HepG2 (cell line): Measurements from ENCODE around the gene STAM. TPM values are rescaled to one million over a fixed set of nuclear protein-coding genes. Genes with fewer than 3 reads are reported as not detected.

ENCODE experiments used
- ATAC-seq: fragments of 200-7000 bp; cut with Tn5 transposase; 3 replicates; pipeline ENCODE4 v1.9.1; 2020; ENCODE audit warnings: mild to moderate bottlenecking, moderate library complexity
- BruUV-seq: library from RNA; stranded (reverse); fragments of 400-500 nt; replicated peaks from 2 replicates; lab custom pipeline; 2021; lab: Mats Ljungman, UMichigan
- CTCF ChIA-PET: fragments of 300-600 bp; formaldehyde crosslinking; extraction: SDS; loops from one replicate; lab custom pipeline; 2021; ENCODE audit warnings: low total read pairs, inconsistent platforms, low intra/inter-chr PET ratio; lab: Yijun Ruan, JAX
- POLR2A ChIA-PET: fragments of 350-600 bp; sonication (Branson Sonifier 250); formaldehyde crosslinking; loops from one replicate; lab custom pipeline; 2020; ENCODE audit warnings: antibody characterized with exemption, inconsistent platforms; lab: Yijun Ruan, JAX
- DNase-seq: peaks from one replicate; pipeline ENCODE4 v3.0.0-alpha.2; 2015; ENCODE audit warnings: low spot score
- FAIRE-seq: peaks from 3 replicates; lab custom pipeline; 2011; peaks lifted over from hg19 to GRCh38; lab: Jason Lieb, UNC
- H2AFZ ChIP-seq: one replicate; pipeline ENCODE4 v1.6.1; 2011; ENCODE audit warnings: low read length, inconsistent platforms
- H3K27ac ChIP-seq: fragments of 300-600 bp; 3 replicates; pipeline ENCODE4 v1.8.0; 2011; ENCODE audit warnings: mixed run types, mild to moderate bottlenecking, mixed read lengths, low read length, inconsistent platforms; ENCODE audit not compliant: insufficient read depth; ENCODE audit errors: extremely low read length
- H3K27me3 ChIP-seq, 2 experiments: fragments of 200-600 bp in 1 of 2; 2 replicates in 1 of 2; 3 replicates in 1 of 2; pipeline versions ENCODE4 v1.6.0 to v1.8.0; 2011; ENCODE audit warnings: low read length in 2 of 2, mild to moderate bottlenecking in 2 of 2, moderate library complexity in 2 of 2, inconsistent platforms in 1 of 2; ENCODE audit not compliant: insufficient read depth in 2 of 2, control insufficient read depth in 1 of 2
- H3K36me3 ChIP-seq, 2 experiments: fragments of 200-600 bp in 1 of 2; replicated peaks in 1 of 2; 2 replicates in 1 of 2; 3 replicates in 1 of 2; pipeline versions ENCODE4 v1.5.1 to v1.8.0; 2011; ENCODE audit warnings: low read length in 2 of 2, inconsistent platforms in 1 of 2; ENCODE audit not compliant: insufficient read depth in 2 of 2, control insufficient read depth in 1 of 2
- H3K4me1 ChIP-seq: 2 replicates; pipeline ENCODE4 v1.5.1; 2012; ENCODE audit warnings: low read length, inconsistent platforms; ENCODE audit not compliant: insufficient read depth
- H3K4me2 ChIP-seq: 2 replicates; pipeline ENCODE4 v1.6.0; 2011; ENCODE audit warnings: low read depth, low read length, inconsistent platforms
- H3K4me3 ChIP-seq, 3 experiments: fragments of 200-600 bp in 1 of 3; sonication (generic), shearing (Covaris generic) in 1 of 3; replicated peaks in 1 of 3; 2 replicates each; pipeline ENCODE4 v1.5.1; 2011 to 2016; ENCODE audit warnings: low read length in 3 of 3, inconsistent platforms in 2 of 3, low read depth in 2 of 3, mild to moderate bottlenecking in 2 of 3, control low read depth in 1 of 3, mixed read lengths in 1 of 3; ENCODE audit not compliant: insufficient read depth in 1 of 3
- H3K79me2 ChIP-seq: one replicate; pipeline ENCODE4 v1.6.1; 2011; ENCODE audit warnings: low read length, inconsistent platforms; ENCODE audit not compliant: insufficient read depth
- H3K9ac ChIP-seq: 2 replicates; pipeline ENCODE4 v1.6.0; 2011; ENCODE audit warnings: mild to moderate bottlenecking, low read depth, low read length, inconsistent platforms; ENCODE audit not compliant: insufficient read depth
- H3K9me3 ChIP-seq: 2 replicates; pipeline ENCODE4 v1.5.1; 2012; ENCODE audit warnings: mild to moderate bottlenecking, low read length
- H4K20me1 ChIP-seq: 2 replicates; pipeline ENCODE4 v1.6.0; 2011; ENCODE audit warnings: inconsistent platforms, mild to moderate bottlenecking, low read length, moderate library complexity; ENCODE audit not compliant: insufficient read depth
- GATAD2A ChIP-seq: IDR thresholded peaks from 2 replicates; pipeline ENCODE4 v1.6.1; 2016
- PLRG1 ChIP-seq: fragments of 450-650 bp; conservative IDR thresholded peaks from 2 replicates; pipeline ENCODE4 v1.6.1; 2016
- RAD51 ChIP-seq: fragments of 450-650 bp; IDR thresholded peaks from 2 replicates; pipeline ENCODE4 v1.6.1; 2016; ENCODE audit warnings: borderline replicate concordance
- RARG ChIP-seq: sonication (generic); formaldehyde crosslinking; IDR thresholded peaks from 2 replicates; pipeline ENCODE4 v1.4.0; 2020; ENCODE audit warnings: low read depth, mild to moderate bottlenecking, missing genetic modification reagents
- YY1 ChIP-seq: IDR thresholded peaks from 2 replicates; pipeline ENCODE4 v1.6.1; 2011; ENCODE audit warnings: low read length, low read depth, moderate library complexity, mild to moderate bottlenecking; ENCODE audit not compliant: insufficient read depth, insufficient replicate concordance
- ZNF335 ChIP-seq: sonication (generic); formaldehyde crosslinking; IDR thresholded peaks from 2 replicates; pipeline ENCODE4 v1.4.0; 2020; ENCODE audit warnings: missing genetic modification reagents
- ZNF569 ChIP-seq: sonication (generic); formaldehyde crosslinking; IDR thresholded peaks from 2 replicates; pipeline ENCODE4 v1.5.0; 2020; ENCODE audit warnings: mild to moderate bottlenecking, missing genetic modification reagents, moderate library complexity, borderline replicate concordance
- ZNF660 ChIP-seq: sonication (generic); formaldehyde crosslinking; IDR thresholded peaks from 2 replicates; pipeline ENCODE4 v1.5.1; 2020; ENCODE audit warnings: mild to moderate bottlenecking, low read depth, missing genetic modification reagents, borderline replicate concordance
- WGBS: methylation state at CpG from one replicate; pipeline ENCODE4 v1.1.6; 2017; ENCODE audit warnings: low lambda C conversion rate; 5-methylcytosine and 5-hydroxymethylcytosine counted together
- in situ Hi-C: cut with HindIII; loops from 2 replicates; pipeline ENCODE4 v1.10.0; 2017; ENCODE audit warnings: low pct_unique_long_range_greater_than_20kb; ENCODE audit not compliant: extremely low pct_ligation_motif_present
- intact Hi-C: fragments of 100-400 bp; cut with micrococcal nuclease; formaldehyde crosslinking; loops from one replicate; pipeline ENCODE4 v1.10.0; 2022; ENCODE audit not compliant: unreplicated experiment
- polyA plus RNA-seq, 8 experiments: library from polyadenylated mRNA; depleted of rRNA in 3 of 8; stranded (reverse) in 7 of 8; unstranded in 1 of 8; fragments of >200 nt; fragmentation: Illumina TruSeq in 4 of 8; extraction: Trizol in 4 of 8; gene quantifications; 2 replicates each; pipeline versions ENCODE4 v1.2.1 to v1.2.3, GENCODE V29; 2011 to 2016; ENCODE audit warnings: low read depth in 4 of 8, missing spikeins in 1 of 8, mixed read lengths in 1 of 8; ENCODE audit not compliant: insufficient read depth in 1 of 8
- total RNA-seq, 5 experiments: library from RNA; depleted of rRNA; stranded (reverse); fragments of >200 nt; fragmentation: Illumina TruSeq; extraction: Trizol; gene quantifications; 2 replicates each; pipeline ENCODE4 v1.2.3, GENCODE V29; 2016; ENCODE audit warnings: low read depth in 1 of 5
- TF ChIP-seq, protein P1 (sequence below): IDR thresholded peaks from 2 replicates; pipeline ENCODE4 v1.6.1; 2012; ENCODE audit warnings: low read depth, low read length, improper control_type of control experiment
- TF ChIP-seq, protein P2 (sequence below): sonication (generic); formaldehyde crosslinking; IDR thresholded peaks from 2 replicates; pipeline ENCODE4 v1.8.1; 2022; ENCODE audit warnings: mild to moderate bottlenecking, missing genetic modification reagents

Gene STAM
- total and polyA plus RNA-seq, 2 of the 13 experiments (the other 11 are each of a cell fraction or from before 2014, with no cell fraction given), result 19.5 to 25.1 TPM

DNA sequence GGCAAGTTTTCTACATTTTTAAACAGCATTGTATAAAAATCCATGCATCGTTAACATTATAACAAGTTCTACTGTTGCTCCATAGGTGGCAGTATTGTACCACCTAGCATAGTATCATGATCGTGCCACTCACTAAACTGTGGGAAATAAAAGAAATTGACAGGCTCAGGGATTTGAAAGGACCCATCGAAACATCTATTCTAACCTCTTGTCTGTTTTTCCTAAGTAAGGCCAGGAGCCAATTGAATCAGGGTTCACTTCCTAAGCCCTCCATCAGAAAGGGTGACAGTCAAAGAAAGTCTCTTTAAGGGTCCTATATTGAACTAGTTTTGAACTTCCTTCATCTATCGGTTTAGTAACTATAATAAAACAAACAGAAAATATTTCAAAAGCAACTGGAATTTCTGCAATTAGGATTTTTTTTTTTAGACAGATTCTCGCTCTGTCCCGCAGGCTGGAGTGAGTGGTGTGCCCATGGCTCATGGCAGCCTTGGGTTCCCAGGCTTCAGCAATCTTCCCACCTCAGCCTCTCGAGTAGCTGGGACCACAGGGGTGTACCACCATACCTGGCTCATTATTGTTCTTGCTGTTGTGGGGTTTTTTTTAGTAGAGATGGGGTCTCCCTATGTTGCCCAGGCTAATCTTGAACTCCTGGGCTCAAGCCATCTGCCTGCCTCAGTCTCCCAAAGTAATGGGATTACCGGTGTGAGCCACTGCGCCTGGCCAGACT is 36.2 kb upstream of the STAM start (continued):
- TF ChIP-seq ZNF335 (CRISPR knock-in tag) (0 out of 2 replicates have a peak, but pooled peaks have one; percentile 20), GATAD2A (CRISPR knock-in tag) (0 out of 2 replicates have a peak, but pooled peaks have one; percentile 17)
- TF ChIP-seq, protein P1, sequence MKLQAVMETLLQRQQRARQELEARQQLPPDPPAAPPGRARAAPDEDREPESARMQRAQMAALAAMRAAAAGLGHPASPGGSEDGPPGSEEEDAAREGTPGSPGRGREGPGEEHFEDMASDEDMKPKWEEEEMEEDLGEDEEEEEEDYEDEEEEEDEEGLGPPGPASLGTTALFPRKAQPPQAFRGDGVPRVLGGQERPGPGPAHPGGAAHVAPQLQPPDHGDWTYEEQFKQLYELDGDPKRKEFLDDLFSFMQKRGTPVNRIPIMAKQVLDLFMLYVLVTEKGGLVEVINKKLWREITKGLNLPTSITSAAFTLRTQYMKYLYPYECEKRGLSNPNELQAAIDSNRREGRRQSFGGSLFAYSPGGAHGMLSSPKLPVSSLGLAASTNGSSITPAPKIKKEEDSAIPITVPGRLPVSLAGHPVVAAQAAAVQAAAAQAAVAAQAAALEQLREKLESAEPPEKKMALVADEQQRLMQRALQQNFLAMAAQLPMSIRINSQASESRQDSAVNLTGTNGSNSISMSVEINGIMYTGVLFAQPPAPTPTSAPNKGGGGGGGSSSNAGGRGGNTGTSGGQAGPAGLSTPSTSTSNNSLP, result peak; percentile 75

DNA sequence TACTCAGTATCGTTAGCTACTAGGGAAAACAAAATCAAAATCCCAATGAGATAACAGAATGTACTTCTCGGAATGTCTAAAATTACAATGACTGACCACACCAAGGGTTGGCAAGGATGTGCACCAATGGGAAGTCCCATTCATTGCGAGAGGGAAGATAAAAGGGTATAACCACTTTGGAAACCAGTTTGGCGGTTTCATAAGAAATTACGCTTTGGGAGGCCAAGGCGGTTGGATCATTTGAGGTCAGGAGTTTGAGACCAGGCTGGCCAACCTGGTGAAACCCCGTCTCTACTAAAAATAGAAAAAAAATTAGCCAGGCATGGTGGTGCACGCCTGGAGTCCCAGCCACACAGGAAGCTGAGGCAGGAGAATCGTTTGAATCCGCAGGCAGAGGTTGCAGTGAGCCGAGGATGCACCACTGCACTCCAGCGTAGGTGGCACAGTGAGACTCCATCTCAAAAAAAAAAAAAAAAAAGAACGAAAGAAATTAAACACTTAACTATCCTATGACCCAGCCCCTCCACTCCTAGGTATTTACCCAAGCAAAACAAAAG is 34.4 kb upstream of the STAM start:
- in situ Hi-C loops (loop anchor here (5.0 to 25.0 kb wide), 3 partner anchors 133 to 605 kb away; no protein-coding TSS in a partner anchor), intact Hi-C loops (loop anchor here (10.0 kb wide), 1 partner anchor 605 kb away; no protein-coding TSS in a partner anchor)
- TF ChIP-seq ZNF660 (CRISPR knock-in tag) (no peak), YY1 (no peak), PLRG1 (no peak), RARG (CRISPR knock-in tag) (no peak), ZNF569 (no peak), RAD51 (no peak)
- TF ChIP-seq, protein P2, sequence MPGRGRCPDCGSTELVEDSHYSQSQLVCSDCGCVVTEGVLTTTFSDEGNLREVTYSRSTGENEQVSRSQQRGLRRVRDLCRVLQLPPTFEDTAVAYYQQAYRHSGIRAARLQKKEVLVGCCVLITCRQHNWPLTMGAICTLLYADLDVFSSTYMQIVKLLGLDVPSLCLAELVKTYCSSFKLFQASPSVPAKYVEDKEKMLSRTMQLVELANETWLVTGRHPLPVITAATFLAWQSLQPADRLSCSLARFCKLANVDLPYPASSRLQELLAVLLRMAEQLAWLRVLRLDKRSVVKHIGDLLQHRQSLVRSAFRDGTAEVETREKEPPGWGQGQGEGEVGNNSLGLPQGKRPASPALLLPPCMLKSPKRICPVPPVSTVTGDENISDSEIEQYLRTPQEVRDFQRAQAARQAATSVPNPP (CRISPR knock-in tag), result no peak
- H3K9me3 ChIP-seq, result no peaks in the 10 kb centered on the region
- no peak for ATAC-seq
- 0 out of 5 replicates have a peak, but pooled peaks cover 0 to 3% of the 10 kb centered on the region in 2 experiments for H3K36me3 ChIP-seq
- H3K4me3 ChIP-seq, result no peak overlapping the region
- no peak overlapping the region for H3K4me2 ChIP-seq
- CTCF ChIA-PET, result interaction anchor here (2.7 kb wide), 1 partner anchor 133 kb away, joined by 43 read pairs; no protein-coding TSS in a partner anchor
- no peaks in the 10 kb centered on the region for H3K27me3 ChIP-seq
- no peak overlapping the region for H3K9ac ChIP-seq
- no peak overlapping the region for H3K27ac ChIP-seq
- 97% methylated on average over 13 of the region's 13 CpGs for WGBS
- FAIRE-seq, result no peak
- POLR2A ChIA-PET, result no interaction called here
- BruUV-seq, result no TSS peak
- no peaks in the 10 kb centered on the region for H3K79me2 ChIP-seq
- no peak overlapping the region for H2AFZ ChIP-seq
- DNase-seq, result no peak
- no peaks in the 10 kb centered on the region; the same call in 1 of the 2 replicates for H4K20me1 ChIP-seq
- no peaks in the 10 kb centered on the region for H3K4me1 ChIP-seq
